Fibroblast of gingiva (primary cell): Measurements from ENCODE around the gene ARL16.

Experiments
- DNase-seq: peaks from one replicate; pipeline ENCODE4 v3.0.0-alpha.2; 2011; ENCODE audit warnings: low read depth

The ARL16 gene

GRCh38 chr17:81666342-81667191 is 17.0 kb downstream of the ARL16 start, which contains the start of the genes CCDC137 and OXLD1:
Gene CCDC137 (plus strand): TSS chr17:81666737. CDS start chr17:81666767, 30 bp downstream.
Gene OXLD1 (minus strand): TSS chr17:81666605. CDS start chr17:81666577, 28 bp downstream.
- DNase-seq, result peak; percentile 97

- DNase-seq, result no peak
Measured at GRCh38 chr17:81666092-81666341, 17.6 kb downstream of the ARL16 start.

GRCh38 chr17:81665205-81666091 is 18.1 kb downstream of the ARL16 start:
- DNase-seq, result peak; percentile 19

- DNase-seq, result no peak
Measured at GRCh38 chr17:81664051-81664470, 19.5 kb downstream of the ARL16 start.

GRCh38 chr17:81662002-81662401 is 21.6 kb downstream of the ARL16 start:
- DNase-seq, result no peak

- DNase-seq, result no peak
Measured at GRCh38 chr17:81660441-81660840, 23.2 kb downstream of the ARL16 start.

- no peak for DNase-seq
Measured at GRCh38 chr17:81659038-81659437, 24.6 kb downstream of the ARL16 start.

GRCh38 chr17:81656835-81657234 is 26.8 kb downstream of the ARL16 start:
- no peak for DNase-seq

- no peak for DNase-seq
Measured at GRCh38 chr17:81656118-81656743, 27.4 kb downstream of the ARL16 start, which contains the start of gene PDE6G. Gene PDE6G (minus strand): TSS chr17:81656542. CDS start chr17:81653305, 3,237 bp downstream.

GRCh38 chr17:81655378-81656117 is 28.0 kb downstream of the ARL16 start:
- DNase-seq, result no peak

- no peak for DNase-seq
Measured at GRCh38 chr17:81652906-81653771, 30.5 kb downstream of the ARL16 start.

GRCh38 chr17:81651692-81652091 is 31.9 kb downstream of the ARL16 start:
- DNase-seq, result peak; percentile 85

- DNase-seq, result no peak
Measured at GRCh38 chr17:81650951-81651350, 32.6 kb downstream of the ARL16 start.

GRCh38 chr17:81648707-81649085 is 34.9 kb downstream of the ARL16 start:
- no peak for DNase-seq

GRCh38 chr17:81648013-81648706 is 35.4 kb downstream of the ARL16 start:
- DNase-seq, result no peak

- DNase-seq, result no peak
Measured at GRCh38 chr17:81647640-81648012, 36.0 kb downstream of the ARL16 start.

GRCh38 chr17:81646869-81647600 is 36.6 kb downstream of the ARL16 start:
- no peak for DNase-seq

GRCh38 chr17:81644976-81645952 is 38.3 kb downstream of the ARL16 start:
- DNase-seq, result no peak
